ENCODE results near the gene SLC12A7.
"Not testable (repeated sequence)": the region's sequence is repeated elsewhere in the genome, so short reads cannot be mapped to it uniquely, and the experiment has no call there.

The SLC12A7 gene

DNA sequence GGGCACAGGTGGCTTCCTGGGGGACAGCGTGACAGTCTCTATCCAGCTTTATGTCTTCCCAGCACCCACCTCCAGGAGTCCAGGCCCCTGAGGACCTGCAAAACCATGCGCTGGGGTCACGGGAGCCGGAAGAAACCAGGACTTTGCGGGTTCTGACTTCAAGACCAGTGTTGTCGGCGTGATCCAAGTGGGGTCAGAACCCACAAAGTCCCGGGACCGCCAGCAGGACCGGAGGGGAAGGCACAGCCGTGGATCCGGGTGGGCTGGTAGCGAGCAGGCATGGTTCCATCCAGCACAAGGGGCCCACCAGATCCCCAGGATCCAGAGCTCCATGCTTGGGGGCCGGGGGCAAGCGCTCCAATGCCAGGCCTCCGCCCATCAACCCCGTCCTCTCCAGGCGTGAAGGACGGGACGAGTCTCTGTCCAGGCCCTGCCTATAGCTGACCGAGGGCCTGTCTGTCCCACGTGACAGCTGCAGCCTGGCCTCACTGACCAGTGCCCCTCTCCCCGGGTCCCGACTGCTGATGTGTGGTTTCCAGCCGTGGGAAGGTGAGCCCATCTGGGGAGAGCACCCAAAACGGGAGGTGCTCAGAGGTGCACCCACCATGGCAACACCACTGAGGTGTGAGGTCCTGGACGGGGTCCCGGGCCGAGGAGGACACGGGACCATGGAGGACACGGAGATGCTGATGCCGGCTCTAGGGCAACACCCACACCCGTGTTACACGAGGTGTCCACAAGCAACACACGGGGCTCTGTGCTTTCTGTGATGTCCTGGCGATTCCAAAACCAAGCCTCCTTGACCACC, 48.9 kb downstream of the SLC12A7 start:
- no peak for DNase-seq (ENCODE audit: low spot score)

DNA sequence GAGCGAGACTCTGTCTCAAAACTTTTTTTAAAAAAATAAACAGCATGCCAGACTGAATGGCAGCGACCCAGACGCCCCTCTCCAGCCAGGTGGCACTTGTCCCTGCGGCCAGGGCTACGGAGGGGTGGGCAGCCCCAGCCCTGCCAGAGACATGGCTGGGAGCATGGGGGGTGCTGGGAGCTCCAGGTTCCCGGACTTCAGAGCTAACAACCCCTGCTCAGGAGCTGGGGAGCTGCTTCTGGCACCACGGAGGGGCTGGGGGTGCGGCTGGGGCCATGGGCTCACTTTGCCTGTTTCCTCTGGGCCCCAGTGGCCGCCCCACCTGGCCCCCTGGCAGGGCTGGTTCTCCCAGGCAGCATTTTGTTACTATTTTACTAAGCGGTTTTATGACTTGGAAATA, 49.9 kb downstream of the SLC12A7 start:
- no peak for DNase-seq (ENCODE audit: low spot score)

DNA sequence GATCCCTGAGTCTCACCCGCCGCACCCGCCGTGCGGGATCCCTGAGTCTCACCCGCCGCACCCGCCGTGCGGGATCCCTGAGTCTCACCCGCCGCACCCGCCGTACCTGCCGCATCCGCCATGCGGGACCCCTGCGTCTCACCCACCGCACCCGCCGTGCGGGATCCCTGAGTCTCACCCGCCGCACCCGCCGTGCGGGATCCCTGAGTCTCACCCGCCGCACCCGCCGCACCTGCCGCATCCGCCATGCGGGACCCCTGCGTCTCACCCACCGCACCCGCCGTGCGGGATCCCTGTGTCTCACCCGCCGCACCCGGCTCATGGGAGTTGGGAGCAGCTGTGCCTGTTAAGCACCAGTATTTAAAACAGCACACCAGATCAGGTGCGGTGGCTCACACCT, 50.6 kb downstream of the SLC12A7 start:
- DNase-seq (ENCODE audit: low spot score), result not testable (repeated sequence)

DNA sequence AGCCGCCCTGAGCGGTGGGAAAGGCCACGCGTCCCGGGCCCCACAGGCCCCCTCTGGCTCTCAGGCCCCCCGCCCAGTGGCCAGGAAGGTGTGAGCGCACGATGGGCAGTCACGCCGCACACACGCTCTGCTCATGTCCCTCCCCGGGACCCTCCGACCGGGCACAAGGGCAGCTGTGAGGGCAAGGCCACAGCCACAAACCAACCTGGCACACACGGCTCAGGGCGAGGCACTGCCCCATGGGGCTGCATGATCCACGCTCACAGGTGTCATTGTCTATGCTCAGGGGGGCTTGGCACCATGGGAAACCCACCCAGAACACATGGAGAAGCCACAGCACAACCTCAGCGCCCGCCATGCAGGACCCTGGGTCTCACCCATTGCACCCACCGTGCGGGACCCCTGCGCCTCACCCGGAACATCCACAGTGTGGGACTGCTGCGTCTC, 51.3 kb downstream of the SLC12A7 start:
- DNase-seq (ENCODE audit: low spot score), result no peak

DNA sequence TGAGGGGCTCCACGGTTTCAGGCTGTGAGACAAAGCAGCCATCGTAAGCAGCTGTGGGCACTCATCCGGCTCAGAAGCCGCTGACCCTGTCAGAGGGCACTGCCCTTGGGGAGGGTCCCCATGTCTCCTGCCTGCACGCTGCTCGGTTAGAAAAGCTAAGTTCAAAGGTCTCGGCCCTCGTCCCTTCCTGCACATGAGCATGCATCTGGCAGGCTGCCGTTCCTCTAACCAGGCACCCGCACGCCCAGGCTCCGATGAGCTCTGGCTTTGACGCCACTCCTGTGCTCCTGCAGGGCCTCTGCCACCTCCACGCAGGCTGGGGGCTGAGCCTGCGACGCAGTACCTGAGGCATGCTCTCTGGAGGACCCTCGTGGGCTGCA, 52.0 kb downstream of the SLC12A7 start:
- DNase-seq (ENCODE audit: low spot score), result no peak

DNA sequence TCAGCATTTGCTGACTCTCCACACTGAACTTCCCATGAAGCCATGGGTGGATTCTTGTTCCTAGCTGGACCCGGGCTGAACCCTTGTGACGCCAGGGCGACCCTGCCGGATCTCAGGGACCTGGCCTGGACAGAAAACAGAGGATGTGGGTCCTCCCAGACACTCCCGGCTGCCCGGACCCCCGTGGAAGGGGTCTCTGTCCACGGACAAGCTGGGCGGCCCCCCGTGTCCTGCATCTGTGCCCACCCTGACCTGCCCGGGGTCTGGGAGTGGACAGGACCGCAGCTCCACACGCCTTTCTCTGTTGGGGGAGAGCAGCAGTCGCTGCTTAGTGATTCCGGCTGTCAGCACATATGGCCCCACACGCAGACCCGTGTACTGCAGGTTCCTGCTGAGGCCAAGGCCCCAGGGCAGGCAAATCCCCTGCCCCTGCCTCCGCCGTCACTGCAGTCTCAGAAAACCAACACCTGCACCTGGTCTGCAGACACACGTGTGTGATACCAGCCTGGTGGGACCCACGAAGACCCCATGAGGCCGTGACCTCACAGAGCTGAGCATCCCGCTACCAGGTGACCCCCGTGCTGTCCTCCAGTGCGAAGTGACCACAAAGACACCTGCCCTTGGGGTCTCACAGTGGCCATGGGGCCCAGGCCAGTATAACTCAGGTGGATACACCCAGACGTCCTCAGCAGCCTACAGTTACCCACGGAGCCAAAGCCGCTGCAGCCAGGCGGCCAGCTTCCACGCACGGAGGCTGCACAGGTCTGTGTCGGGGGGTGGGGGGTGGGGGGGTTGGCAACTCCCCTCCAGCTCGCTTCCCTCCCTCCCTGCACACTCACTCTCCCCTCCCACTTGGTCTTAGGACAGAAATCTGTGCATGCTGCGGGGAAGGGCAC, 52.6 kb downstream of the SLC12A7 start:
- no peak for DNase-seq (ENCODE audit: low spot score)

DNA sequence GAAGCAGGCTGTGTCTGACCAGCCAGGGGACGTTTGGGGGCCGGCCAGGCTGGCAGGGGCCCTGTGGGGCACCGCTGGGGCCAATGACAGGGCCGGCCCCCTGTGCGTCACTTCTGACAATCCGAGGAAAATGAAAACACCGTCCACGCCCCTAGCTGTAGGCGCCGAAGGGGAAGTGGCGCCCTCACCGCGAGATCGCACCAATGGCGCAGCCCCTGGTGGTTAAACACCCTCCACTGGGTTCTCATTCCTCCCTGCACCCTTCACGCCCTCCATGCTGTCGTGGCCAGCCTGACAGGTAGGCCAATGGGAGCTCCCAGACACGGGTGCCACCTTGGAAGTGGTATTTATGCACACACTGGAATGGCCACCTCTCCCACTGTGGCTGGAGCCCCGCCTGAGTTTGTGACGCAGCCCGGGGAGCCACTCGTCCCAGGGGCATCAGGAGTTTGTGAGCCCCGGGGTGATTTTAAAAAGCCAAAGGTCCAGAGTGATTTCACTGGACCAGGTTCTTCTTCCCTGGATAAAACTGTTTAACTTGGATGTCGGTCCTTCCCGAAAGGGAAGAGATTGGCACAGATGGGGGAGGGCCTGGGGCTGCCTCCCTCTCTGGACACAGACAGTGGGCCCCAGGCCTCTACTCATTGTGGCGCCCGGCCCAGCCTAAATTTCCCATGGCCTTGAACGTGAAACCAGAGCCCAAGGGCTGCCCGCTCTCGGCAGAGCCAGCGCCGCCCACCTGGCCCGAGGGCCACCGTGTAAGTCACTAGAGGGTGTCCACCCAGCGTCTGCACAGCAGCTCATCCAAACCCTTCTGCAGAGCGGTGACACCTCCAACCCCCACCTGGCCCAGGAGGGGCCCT, 53.5 kb downstream of the SLC12A7 start:
- no peak for DNase-seq (ENCODE audit: low spot score)

DNA sequence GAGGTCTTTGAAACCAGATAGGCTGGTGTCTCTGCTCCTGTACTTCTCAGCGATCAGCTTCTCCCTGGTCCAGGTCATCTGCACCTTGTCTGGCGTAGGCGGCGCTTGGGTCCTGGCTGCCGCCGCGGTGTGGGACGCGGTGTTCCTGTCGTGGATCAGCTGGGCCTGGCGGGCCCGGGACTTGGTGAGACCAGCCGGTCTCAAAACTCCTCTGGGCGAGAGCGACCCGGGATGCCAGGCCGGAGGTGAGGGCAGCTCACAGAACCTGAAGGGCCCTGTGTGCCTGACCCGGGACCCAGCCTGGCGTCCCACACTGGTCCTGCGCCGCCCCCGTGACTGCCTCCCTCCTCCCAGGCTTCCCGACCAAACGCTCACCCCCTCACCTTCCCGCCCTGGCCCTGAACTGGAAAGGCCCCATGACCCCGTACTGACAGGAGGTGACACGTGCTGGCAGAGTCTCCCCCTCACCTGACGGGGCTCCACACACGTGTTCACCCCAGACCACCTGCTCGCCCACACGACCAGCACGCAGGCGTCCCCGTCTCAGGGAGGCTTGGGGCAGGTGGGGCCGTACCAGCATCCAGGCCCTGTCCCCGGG, 54.3 kb downstream of the SLC12A7 start:
- DNase-seq (ENCODE audit: low spot score), result no peak

DNA sequence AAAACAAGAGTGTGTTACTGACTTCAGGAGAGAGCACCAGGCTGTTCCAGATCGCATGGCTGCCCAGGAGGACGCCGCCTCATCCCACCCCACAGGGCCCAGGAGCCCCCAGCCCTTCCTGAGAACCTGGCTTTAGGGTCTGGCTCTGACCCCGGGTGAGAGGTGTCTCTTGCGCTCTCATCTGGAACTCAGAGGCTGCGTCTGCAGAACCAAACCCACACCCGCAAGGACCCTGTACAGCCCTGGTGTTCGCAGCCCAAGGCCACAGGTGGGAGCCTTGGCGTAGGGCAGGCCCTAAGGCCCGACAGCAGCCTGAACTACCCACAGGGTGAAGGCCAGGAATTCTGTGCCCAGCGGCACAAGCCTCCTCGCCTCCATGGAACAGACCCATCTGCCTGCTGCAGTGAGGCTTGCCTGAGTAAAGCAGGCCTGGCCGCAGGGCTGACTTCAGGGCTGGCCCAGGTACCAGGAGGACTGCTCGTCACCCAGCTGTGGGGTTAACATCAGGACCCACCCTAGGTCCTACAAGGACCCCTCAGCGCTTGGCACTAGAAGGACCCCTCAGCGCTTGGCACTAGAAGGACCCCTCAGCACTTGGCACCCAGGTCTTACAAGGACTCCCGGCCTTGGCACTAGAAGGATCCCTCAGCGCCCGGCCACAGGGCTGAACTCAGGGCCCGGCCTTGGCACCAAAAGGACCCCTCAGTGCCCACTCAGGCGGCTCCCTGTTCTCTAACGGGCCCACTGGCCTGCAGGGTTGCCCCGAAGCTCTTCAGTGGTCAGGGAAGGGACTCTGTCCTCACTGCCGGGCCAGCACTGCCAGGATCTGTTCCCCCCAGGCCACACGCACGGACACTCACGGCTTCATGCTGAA, 55.0 kb downstream of the SLC12A7 start:
- DNase-seq (ENCODE audit: low spot score), result no peak

DNA sequence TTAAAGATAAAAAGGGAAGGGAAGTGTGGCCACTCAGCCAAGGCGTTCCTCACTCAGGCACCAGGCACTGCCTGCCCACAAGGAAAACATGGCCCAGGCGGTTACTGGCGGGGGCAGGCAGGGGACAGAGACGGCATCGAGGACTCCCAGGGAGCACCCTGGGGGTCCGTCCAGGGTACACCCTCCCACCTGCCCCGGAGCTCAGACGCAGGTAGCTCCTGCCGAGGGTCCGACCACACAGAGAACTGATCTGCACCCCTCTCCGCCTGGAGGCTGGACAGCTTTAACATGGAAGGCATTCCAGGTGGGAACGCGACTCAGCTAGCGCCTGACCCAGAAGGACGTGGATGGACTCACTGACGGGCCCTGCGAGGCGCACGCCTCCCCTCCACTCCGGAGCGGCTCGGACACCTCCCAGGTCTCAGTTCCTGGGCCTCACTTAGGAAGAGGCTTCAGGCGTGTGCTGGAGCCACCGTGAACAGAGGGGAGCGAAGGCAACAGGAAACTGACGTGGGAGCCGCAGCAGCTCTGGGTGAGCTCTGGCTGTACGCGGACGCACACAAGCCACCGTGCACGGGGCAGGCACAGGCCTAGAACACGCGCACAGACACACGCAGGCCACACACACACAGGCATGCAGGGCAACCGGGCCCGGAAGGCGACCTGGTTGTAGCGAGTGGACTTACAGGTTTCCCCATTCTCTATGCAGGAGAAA, 55.8 kb downstream of the SLC12A7 start:
- DNase-seq (ENCODE audit: low spot score), result no peak

DNA sequence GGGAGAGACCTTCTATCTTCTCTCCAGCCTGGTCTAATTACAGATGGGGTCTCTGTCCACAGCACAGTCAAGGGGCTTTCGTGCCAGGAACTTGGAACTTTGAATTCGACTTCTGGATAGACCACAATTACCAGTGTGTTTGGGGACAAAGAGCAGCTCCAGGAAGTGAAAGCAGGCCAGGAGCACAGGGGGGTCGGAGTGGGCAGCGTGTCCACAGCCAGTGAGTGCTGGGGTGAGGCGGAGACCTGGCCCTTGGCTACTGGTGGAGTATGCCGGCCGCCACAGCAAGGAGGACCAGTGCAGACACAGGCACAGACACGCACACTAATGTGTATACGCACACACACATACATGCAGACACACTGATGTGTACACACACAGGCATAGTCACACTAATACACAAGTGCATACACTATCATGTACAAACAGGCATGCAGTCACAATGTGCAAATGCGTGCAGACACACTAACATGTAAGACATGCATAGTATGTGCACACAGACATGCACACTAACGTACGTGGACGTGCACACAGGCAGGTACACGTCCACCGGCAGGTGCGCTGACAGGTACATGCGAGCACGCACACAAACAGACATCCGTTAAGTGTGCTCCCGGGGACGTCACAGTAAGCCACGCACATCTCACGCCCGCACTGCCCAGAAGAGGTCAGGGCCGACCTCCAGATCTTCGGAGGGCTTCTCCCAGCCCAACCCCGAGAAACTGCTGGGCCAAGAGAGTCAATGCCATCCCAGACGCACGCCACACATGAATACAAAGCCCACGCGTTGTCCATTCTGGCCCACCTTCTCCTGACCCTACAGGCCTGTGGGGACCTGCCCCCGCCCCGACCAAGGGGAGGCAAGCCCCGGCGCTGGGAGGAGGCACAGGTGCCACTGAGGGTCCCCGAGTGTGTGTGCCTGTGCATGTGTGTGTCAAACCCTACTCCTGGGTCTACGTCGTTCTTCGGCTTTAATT, 56.8 kb downstream of the SLC12A7 start:
- DNase-seq (ENCODE audit: low spot score), result no peak

DNA sequence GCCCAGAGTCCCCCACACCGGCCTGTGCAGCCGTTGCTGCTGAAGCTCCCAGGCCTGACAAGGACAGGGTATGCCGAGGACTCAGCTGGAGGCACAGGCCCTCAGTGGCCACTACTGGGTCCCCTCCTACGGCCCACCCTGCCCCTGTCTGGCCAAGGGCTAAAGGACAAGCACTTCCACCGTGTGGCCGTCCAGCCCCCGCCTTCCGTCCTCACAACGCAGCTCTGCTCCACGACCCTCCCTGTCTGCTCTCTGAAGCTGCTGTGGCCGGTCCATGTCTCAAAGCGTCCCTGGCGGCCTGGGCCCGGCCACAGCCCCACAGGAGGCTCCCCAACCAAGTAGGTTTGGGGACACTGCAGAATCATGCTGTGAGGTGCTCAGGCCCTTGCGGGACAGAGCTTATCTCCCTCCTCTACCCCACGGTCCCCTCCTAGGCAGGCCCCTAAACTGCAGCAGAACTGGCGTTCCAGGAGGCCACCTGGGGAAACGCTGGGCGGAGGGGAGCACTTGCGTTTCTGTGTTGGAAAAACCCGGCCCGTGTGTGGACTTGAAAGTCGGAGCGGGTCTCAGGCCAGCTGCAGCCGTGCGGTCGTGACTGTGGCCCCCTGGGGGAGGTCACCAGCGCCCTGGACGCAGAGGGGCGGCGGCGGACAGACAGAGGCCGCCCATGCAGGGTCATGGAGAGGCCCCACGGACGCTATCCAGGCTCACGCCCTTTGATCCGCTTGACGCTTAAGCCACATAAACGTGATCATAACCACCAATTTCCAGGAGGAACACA, 57.7 kb downstream of the SLC12A7 start:
- DNase-seq (ENCODE audit: low spot score), result no peak

DNA sequence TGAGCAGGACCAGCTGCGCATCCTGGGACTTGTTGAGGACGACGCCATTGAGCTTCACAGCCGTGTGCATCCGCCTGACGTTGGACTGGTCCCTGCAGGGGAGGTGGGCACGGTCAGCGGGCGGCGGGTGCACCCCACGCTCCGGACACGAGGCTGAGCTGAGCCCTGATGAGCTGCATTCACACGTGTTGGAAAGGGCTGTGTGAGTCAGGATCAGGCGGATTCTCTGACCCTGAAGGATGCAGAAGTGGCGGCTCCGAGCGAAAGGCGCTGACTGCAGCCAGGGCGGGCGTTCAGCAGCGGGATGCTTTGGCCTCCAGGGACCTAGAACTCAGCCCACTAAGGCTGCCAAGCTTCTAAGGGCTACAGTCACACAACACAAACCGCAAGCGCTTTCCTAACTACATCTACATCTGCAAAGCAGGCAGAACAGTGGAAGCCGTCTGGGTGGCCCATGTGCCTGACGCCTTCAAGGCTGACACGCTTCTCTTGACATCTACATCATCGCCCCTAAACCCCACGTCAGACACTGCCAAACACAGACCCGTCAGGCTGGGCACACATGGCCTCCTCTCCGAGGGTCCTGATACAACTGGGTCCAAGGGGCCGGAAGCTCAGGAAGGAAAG, 58.4 kb downstream of the SLC12A7 start:
- DNase-seq (ENCODE audit: low spot score), result no peak

DNA sequence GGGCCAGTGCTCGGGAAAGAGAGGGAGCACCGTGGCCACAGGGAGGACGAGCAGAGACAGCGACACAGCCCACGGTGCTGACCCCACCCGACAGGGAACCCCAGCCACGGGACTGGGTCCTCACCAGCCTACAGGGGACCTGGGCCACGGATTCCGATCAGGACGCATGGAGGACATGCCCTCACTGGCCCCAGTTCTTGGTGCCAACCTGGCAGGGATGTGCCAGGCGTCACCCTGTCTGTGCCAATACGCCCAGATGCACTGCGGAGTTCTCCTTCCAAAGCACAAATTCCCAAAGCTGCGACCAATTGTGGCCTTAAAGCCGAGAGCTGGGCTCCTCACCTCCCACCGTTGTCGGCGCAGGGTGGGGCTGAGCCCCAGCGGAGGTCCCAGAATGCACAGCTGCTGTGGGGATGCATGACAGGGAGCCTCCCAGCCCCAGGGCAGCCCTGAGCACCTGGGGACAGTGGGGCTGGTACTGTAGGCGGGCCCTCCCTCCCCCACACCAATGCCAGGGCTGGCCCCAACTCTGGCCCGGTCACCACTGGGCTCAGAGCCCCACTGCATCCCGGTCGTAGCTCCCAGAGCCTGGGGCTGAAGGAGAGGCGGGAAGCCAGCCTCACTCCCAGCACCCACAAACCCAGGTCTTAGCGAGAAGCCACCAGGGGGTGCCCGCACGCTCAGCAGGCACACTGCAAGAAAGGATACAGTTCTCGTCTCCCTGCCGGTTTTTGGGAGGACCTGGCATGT, 59.0 kb downstream of the SLC12A7 start:
- DNase-seq (ENCODE audit: low spot score), result no peak

DNA sequence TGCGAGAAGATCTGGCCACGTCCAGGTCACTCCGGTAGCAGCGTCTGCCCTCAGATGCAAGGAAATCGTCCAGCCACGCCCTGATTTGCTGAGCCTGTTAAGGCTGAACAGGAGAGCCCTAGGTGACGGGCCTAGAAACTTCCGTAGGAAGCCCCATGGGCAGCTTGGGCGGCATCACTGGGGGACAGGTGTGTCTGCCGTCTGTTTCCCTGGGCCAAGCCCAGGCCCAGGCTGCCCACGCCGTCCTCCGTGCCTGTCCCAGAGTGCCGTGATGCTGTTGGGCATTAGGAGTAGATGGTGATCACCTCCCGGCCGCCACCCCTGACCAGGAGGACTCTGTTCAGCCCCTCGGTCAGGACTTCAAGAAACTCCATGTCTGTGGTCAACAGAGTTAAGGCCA, 59.8 kb downstream of the SLC12A7 start:
- DNase-seq (ENCODE audit: low spot score), result no peak

DNA sequence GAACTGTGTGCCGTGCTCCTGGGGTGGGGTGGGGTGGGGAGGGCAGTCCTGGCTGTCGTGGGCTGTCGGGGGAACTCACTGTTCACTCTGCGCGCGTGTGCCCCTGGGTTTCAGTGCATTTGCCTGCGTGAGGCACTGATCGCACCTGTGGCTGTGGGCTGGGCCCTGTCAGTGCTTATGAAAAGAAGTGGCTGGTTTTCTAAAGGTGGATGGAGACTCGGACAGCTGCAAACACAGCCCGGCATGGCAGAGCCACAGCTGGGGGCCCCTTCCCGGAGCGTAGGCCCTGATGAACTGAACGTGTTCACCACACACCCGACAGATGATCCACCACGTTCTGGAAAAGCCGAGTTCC, 60.5 kb downstream of the SLC12A7 start:
- DNase-seq (ENCODE audit: low spot score), result no peak
